ENCODE results near the gene ZNF667. TPM values are rescaled to one million over a fixed set of nuclear protein-coding genes. Genes with fewer than 3 reads are reported as not detected.
A peak's percentile ranks its signal among the peaks of the same experiment; 100 is the strongest.

Gene ZNF667
- total RNA-seq, 1 experiment from 2014 or later = 1.4 TPM

GRCh38 chr19:56393119-56394012 lies 83.8 kb downstream of the ZNF667 start, which contains the start of gene ZNF582:
Gene ZNF582 (minus strand): TSS chr19:56393534. CDS start chr19:56391752, 1,782 bp downstream.
- peak; percentile 96 for DNase-seq (ENCODE audit: low read depth)

Other genes with a start within 250 kb of the ZNF667 start
- gene EDDM13, start 204.6 kb downstream of the ZNF667 start, total RNA-seq (2014; rRNA removed; shearing (Covaris generic)) = not detected in 2 replicates
- 20.7 TPM in 2 replicates for gene ZSCAN5A, start 162.5 kb downstream of the ZNF667 start, total RNA-seq (2014; rRNA removed; shearing (Covaris generic))
- gene ZNF582, start 83.8 kb downstream of the ZNF667 start, total RNA-seq (2014; rRNA removed; shearing (Covaris generic)) = 2.0 and 4.6 TPM in 2 replicates
- 3.9 and 4.1 TPM in 2 replicates for gene ZNF583, start 73.0 kb downstream of the ZNF667 start, total RNA-seq (2014; rRNA removed; shearing (Covaris generic))
- 0.12 and 0.34 TPM in 2 replicates for gene ZNF471, start 30.5 kb upstream of the ZNF667 start, total RNA-seq (2014; rRNA removed; shearing (Covaris generic))
- 3.1 and 10.8 TPM in 2 replicates for gene ZFP28, start 61.6 kb upstream of the ZNF667 start, total RNA-seq (2014; rRNA removed; shearing (Covaris generic))
- 1.2 TPM in 2 replicates for gene ZNF470, start 90.1 kb upstream of the ZNF667 start, total RNA-seq (2014; rRNA removed; shearing (Covaris generic))
- 3.9 and 6.2 TPM in 2 replicates for gene ZNF71, start 118.0 kb upstream of the ZNF667 start, total RNA-seq (2014; rRNA removed; shearing (Covaris generic))
- gene SMIM17, start 165.8 kb upstream of the ZNF667 start, total RNA-seq (2014; rRNA removed; shearing (Covaris generic)) = not detected in 2 replicates
- gene ZNF835, start 194.4 kb upstream of the ZNF667 start, total RNA-seq (2014; rRNA removed; shearing (Covaris generic)) = 0.40 and 1.3 TPM in 2 replicates

All from Daoy (cell line).